MM.1S (cell line): ENCODE results near the gene CDHR5.

Experiments used
- DNase-seq: peaks from one replicate; pipeline ENCODE4 v3.0.0-alpha.2; 2015
- H2AFZ ChIP-seq: fragments of 300-600 bp; sonication (generic); 2 replicates; pipeline ENCODE4 v1.6.0; 2016; ENCODE audit warnings: antibody characterized with exemption, low read length
- H3F3A ChIP-seq: fragments of 300-600 bp; sonication (generic); 2 replicates; pipeline ENCODE4 v1.6.1; 2016; ENCODE audit warnings: mild to moderate bottlenecking, antibody characterized with exemption, low read length, moderate library complexity, mixed read lengths; ENCODE audit not compliant: insufficient read depth
- H3K27ac ChIP-seq: fragments of 300-600 bp; sonication (generic); 2 replicates; pipeline ENCODE4 v1.5.1; 2016; ENCODE audit warnings: mild to moderate bottlenecking, low read length
- H3K27me3 ChIP-seq: fragments of 300-600 bp; sonication (generic); replicated peaks from 2 replicates; pipeline ENCODE4 v1.6.0; 2016; ENCODE audit warnings: low read length; ENCODE audit not compliant: insufficient read depth
- H3K36me3 ChIP-seq: fragments of 300-600 bp; sonication (generic); replicated peaks from 2 replicates; pipeline ENCODE4 v1.6.1; 2016; ENCODE audit warnings: mild to moderate bottlenecking, low read length, mixed read lengths; ENCODE audit not compliant: insufficient read depth
- H3K4me1 ChIP-seq: fragments of 300-600 bp; sonication (generic); 2 replicates; pipeline ENCODE4 v1.6.1; 2016; ENCODE audit warnings: low read length, mixed read lengths
- H3K4me2 ChIP-seq: fragments of 300-600 bp; sonication (generic); 2 replicates; pipeline ENCODE4 v1.6.0; 2016; ENCODE audit warnings: low read depth, low read length
- H3K4me3 ChIP-seq: fragments of 300-600 bp; sonication (generic); 2 replicates; pipeline ENCODE4 v1.5.1; 2016; ENCODE audit warnings: low read length, mixed read lengths
- H3K79me2 ChIP-seq: fragments of 300-600 bp; sonication (generic); 2 replicates; pipeline ENCODE4 v1.6.1; 2016; ENCODE audit warnings: mixed run types, low read length, mixed read lengths
- H3K9ac ChIP-seq: fragments of 300-600 bp; sonication (generic); 2 replicates; pipeline ENCODE4 v1.6.1; 2016; ENCODE audit warnings: low read length, mixed read lengths
- H3K9me2 ChIP-seq: fragments of 300-600 bp; sonication (generic); replicated peaks from 2 replicates; pipeline ENCODE4 v1.6.1; 2016; ENCODE audit warnings: mild to moderate bottlenecking, low read length, mixed read lengths; ENCODE audit not compliant: insufficient read depth
- H3K9me3 ChIP-seq: fragments of 300-600 bp; sonication (generic); replicated peaks from 2 replicates; pipeline ENCODE4 v1.6.1; 2016; ENCODE audit warnings: mild to moderate bottlenecking, low read length, mixed read lengths; ENCODE audit not compliant: insufficient read depth
- H4K20me1 ChIP-seq: fragments of 300-600 bp; sonication (generic); 2 replicates; pipeline ENCODE4 v1.6.1; 2016; ENCODE audit warnings: mild to moderate bottlenecking, low read length, moderate library complexity, mixed read lengths; ENCODE audit not compliant: insufficient read depth
- EZH2 ChIP-seq: fragments of 300-600 bp; sonication (generic); optimal IDR thresholded peaks from 2 replicates; pipeline ENCODE3; 2017; ENCODE audit warnings: low read depth, mild to moderate bottlenecking, antibody characterized with exemption, low read length, mixed read lengths
- EZH2phosphoT487 ChIP-seq: fragments of 300-600 bp; sonication (generic); IDR thresholded peaks from 2 replicates; pipeline ENCODE4 v1.6.1; 2018; ENCODE audit warnings: antibody characterized with exemption, low read length
- TF ChIP-seq, protein P1 (sequence below): fragments of 300-600 bp; sonication (generic); IDR thresholded peaks from 2 replicates; pipeline ENCODE4 v1.5.1; 2016; ENCODE audit warnings: antibody characterized with exemption, low read length, mixed read lengths

Gene CDHR5

GRCh38 chr11:620201-620600 lies 4.6 kb downstream of the CDHR5 start:
- no peak overlapping the region for H2AFZ ChIP-seq

GRCh38 chr11:619628-620050 lies 5.1 kb downstream of the CDHR5 start:
- Histone ChIP-seq H3F3A (peaks cover 11% of the 10 kb centered on the region), H3K4me3 (no peak overlapping the region), H3K9ac (no peak overlapping the region), H3K4me1 (peaks cover 11% of the 10 kb centered on the region; the same call in 1 of the 2 replicates), H3K27me3 (no peaks in the 10 kb centered on the region), H3K9me2 (no peaks in the 10 kb centered on the region), H3K9me3 (no peaks in the 10 kb centered on the region), H2AFZ (no peak overlapping the region), H4K20me1 (no peaks in the 10 kb centered on the region), H3K27ac (no peak overlapping the region), H3K79me2 (no peaks in the 10 kb centered on the region; the same call in 1 of the 2 replicates), H3K4me2 (no peak overlapping the region), H3K36me3 (no peaks in the 10 kb centered on the region)
- TF ChIP-seq EZH2phosphoT487, result no peak
- TF ChIP-seq EZH2, result no peak
- TF ChIP-seq, protein P1, sequence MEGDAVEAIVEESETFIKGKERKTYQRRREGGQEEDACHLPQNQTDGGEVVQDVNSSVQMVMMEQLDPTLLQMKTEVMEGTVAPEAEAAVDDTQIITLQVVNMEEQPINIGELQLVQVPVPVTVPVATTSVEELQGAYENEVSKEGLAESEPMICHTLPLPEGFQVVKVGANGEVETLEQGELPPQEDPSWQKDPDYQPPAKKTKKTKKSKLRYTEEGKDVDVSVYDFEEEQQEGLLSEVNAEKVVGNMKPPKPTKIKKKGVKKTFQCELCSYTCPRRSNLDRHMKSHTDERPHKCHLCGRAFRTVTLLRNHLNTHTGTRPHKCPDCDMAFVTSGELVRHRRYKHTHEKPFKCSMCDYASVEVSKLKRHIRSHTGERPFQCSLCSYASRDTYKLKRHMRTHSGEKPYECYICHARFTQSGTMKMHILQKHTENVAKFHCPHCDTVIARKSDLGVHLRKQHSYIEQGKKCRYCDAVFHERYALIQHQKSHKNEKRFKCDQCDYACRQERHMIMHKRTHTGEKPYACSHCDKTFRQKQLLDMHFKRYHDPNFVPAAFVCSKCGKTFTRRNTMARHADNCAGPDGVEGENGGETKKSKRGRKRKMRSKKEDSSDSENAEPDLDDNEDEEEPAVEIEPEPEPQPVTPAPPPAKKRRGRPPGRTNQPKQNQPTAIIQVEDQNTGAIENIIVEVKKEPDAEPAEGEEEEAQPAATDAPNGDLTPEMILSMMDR, result no peak
- DNase-seq, result no peak

More at GRCh38 chr11:620201-620600, 4.6 kb downstream of the CDHR5 start:
- H4K20me1 ChIP-seq, result no peaks in the 10 kb centered on the region
- H3K4me1 ChIP-seq, result peaks cover 6% of the 10 kb centered on the region; the same call in 1 of the 2 replicates
- no peaks in the 10 kb centered on the region for H3K36me3 ChIP-seq
- no peak overlapping the region for H3K4me2 ChIP-seq
- TF ChIP-seq, protein P1, result no peak
- TF ChIP-seq EZH2, result no peak
- TF ChIP-seq EZH2phosphoT487, result no peak
- H3K4me3 ChIP-seq, result no peak overlapping the region
- H3K27me3 ChIP-seq, result no peaks in the 10 kb centered on the region
- H3K9me2 ChIP-seq, result no peaks in the 10 kb centered on the region
- no peaks in the 10 kb centered on the region for H3K9me3 ChIP-seq
- H3K9ac ChIP-seq, result no peak overlapping the region
- peaks cover 8% of the 10 kb centered on the region for H3F3A ChIP-seq
- DNase-seq, result no peak
- no peak overlapping the region for H3K27ac ChIP-seq
- no peaks in the 10 kb centered on the region; the same call in 1 of the 2 replicates for H3K79me2 ChIP-seq

GRCh38 chr11:618856-619627 lies 5.7 kb downstream of the CDHR5 start:
- no peak overlapping the region for H2AFZ ChIP-seq
- H3K27me3 ChIP-seq, result no peaks in the 10 kb centered on the region
- no peaks in the 10 kb centered on the region for H4K20me1 ChIP-seq
- peaks cover 13% of the 10 kb centered on the region; the same call in 1 of the 2 replicates for H3K4me1 ChIP-seq
- no peak overlapping the region for H3K4me3 ChIP-seq
- no peak overlapping the region for H3K9ac ChIP-seq
- H3K36me3 ChIP-seq, result no peaks in the 10 kb centered on the region
- H3F3A ChIP-seq, result peaks cover 11% of the 10 kb centered on the region
- H3K4me2 ChIP-seq, result no peak overlapping the region
- DNase-seq, result no peak
- H3K9me3 ChIP-seq, result no peaks in the 10 kb centered on the region
- H3K79me2 ChIP-seq, result no peaks in the 10 kb centered on the region; the same call in 1 of the 2 replicates
- no peaks in the 10 kb centered on the region for H3K9me2 ChIP-seq
- TF ChIP-seq EZH2, result no peak
- no peak for TF ChIP-seq EZH2phosphoT487
- TF ChIP-seq, protein P1, result no peak
- no peak overlapping the region for H3K27ac ChIP-seq
